Activated naive CD4-positive, alpha-beta T cell (primary cell): ENCODE measurements around the gene CXCL6.

Experiments used
- DNase-seq, 4 experiments: peaks; one replicate each; lab custom pipeline; 2025; lab: John Stamatoyannopoulos, UW

The CXCL6 gene

DNA sequence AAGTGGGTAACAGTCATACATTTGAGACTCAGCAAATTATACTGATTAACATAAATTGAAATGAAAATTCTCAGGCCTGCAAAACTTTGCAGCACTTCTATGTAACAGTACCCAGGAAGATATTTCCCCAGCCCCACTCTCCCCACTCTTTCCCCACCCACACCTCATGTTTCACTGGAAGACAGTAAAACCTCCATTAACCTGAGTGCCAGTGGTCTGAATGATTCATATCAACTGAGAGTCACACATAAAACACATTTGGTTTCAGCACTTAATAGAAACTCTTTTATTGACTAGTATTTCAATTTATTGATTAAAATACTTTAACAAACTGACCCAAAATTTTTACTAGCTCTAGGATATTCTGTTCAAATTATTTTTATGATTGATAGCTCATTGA, 6.9 kb downstream of the CXCL6 start:
- no peak for DNase-seq

GRCh38 chr4:73844345-73844744, 7.9 kb downstream of the CXCL6 start:
- no peak for DNase-seq

DNA sequence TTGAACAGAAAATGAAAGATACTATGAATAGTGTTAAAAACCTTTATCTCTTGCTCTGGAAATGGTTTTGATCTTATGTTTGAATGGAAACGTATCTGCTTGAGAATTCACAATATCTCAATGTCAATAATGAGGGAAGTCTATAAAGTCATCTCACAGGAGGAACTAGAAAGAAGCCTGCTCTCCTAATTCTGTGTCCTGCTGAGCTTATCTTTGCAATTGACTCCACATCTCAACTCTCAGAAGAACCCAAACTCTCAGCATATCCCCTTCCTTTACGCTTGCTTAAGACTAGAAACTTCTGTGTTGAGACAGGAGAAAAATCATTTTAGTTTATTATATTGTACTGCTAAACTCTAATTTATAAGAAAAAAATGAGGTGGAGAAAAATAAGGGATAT, 8.3 kb downstream of the CXCL6 start:
- no peak for DNase-seq

DNA sequence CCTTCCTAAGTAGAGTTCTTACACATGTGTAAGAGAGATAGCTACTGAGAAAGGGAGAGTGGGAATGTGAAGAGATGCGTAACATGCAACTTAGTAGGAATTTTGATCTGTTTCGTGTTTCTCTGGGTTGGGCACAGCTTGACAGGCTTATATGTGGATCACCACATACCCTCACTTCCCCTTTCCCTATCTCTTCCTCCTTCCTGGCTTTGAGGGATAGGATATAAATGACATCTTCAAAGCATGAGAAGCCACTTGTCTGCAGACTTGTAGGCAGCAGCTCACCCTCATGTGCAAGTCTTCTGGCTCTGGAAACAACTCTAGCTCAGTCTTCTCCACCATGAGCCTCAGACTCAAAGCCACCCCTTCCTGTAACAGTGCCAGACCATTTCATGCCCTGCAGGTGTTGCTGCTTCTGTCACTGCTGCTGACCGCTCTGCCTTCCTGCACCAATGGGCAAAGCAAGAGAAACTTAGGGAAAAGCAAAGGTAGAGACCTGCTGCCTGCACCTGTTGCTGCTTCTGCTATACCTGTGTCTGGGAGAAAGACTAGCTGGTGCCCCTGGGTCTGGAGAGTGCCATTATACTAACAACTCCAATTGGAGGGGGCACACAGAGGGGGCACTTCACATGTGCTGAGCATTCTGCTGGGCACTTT, 11.2 kb downstream of the CXCL6 start:
- DNase-seq: no peak

GRCh38 chr4:73848183-73848777, 11.8 kb downstream of the CXCL6 start:
- DNase-seq: no peak

GRCh38 chr4:73850261-73850970, 13.9 kb downstream of the CXCL6 start:
- no peak for DNase-seq

- no peak for DNase-seq
Observed at GRCh38 chr4:73851293-73851692, 14.8 kb downstream of the CXCL6 start.

DNA sequence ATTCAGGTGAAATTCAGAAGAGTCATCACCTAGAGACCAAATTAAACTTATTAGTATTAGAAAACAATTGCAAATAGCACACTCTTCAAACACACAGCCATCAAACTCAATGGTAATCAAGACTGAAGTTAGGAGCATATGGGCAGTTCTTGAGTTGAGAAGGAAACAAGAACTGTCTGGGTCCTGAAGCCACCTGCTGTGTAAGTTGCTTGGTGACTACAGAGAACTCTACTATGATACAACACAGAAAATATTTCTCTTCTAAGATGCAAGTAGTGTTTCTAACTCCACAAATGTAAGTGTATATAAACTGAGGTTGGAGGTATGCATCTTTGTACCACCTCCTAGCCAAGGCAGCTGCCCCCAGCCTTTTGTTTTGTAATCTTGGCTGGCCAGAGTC, 16.3 kb downstream of the CXCL6 start:
- DNase-seq: no peak

GRCh38 chr4:73853246-73853704, 16.8 kb downstream of the CXCL6 start, which contains the start of gene PF4V1:
Gene PF4V1, plus strand, starts transcription at chr4:73853296. Its CDS starts 67 bp downstream, at chr4:73853363.
- no peak for DNase-seq

DNA sequence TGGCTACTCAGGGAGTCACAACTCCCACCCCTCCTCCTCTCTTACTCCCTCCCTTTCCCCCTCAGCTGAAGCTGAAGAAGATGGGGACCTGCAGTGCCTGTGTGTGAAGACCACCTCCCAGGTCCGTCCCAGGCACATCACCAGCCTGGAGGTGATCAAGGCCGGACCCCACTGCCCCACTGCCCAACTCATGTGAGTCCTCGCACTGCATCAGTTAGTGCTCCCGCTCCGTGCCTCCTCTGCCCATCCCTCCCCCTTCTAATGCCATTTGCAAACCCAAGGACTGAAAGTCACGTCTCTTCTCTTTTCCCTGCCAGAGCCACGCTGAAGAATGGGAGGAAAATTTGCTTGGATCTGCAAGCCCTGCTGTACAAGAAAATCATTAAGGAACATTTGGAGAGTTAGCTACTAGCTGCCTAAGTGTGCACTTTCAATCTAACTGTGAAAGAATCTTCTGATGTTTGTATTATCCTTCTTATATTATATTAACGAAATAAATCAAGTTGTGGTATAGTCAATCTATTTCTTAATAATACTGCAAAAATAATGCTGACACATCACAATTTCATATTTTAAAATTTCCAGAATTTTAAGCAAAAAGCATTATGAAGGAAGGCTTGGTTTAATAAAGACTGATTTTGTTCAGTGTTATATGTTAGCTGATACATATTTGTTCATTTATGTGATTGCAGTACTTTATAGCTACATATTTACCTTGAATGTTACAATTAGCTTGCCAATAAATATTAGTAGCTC, 17.4 kb downstream of the CXCL6 start:
- DNase-seq: no peak

GRCh38 chr4:73855406-73855805, 18.9 kb downstream of the CXCL6 start:
- no peak for DNase-seq

GRCh38 chr4:73856518-73856917, 20.0 kb downstream of the CXCL6 start:
- no peak for DNase-seq

GRCh38 chr4:73859614-73860088, 23.2 kb downstream of the CXCL6 start:
- no peak for DNase-seq

GRCh38 chr4:73860181-73860580, 23.7 kb downstream of the CXCL6 start:
- DNase-seq: no peak

DNA sequence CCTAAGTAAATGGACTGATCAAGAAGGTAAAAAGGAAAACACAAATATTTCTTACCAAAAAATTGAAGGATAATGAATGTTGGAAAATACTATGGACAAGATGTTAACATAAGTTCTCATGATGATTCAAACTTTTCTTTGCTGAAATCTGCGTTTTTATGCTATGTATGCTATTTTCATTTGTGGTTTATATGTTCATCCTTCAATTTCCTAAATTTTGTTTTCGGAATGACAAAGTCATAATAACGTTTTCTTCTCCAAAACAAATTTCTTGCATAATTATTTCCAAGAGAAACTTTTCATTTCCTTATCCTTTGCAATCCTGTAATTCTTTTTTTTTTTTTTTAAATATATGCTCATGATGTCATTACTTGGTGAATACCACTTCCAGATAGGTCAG, 24.4 kb downstream of the CXCL6 start:
- no peak for DNase-seq

DNA sequence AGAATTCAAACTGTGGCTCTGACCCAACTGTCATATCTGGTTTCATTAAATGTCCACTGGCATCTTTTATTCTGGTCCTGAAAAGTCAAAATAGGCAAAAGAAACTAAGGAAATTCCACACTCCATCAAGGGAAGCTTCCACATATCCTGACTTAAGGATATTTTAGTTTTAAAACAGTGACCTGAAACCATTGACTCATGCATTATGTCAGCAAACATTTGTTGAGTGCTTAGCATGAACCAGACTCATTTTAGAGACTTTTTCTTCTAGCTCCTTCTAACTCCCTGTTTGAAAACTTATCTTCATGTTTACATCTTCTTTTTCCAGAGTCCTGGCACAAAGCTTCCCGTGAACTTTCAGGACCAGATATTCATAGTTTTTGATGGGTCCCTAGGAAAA, 25.8 kb downstream of the CXCL6 start:
- no peak for DNase-seq

GRCh38 chr4:73864365-73864764, 27.9 kb downstream of the CXCL6 start:
- no peak for DNase-seq

DNA sequence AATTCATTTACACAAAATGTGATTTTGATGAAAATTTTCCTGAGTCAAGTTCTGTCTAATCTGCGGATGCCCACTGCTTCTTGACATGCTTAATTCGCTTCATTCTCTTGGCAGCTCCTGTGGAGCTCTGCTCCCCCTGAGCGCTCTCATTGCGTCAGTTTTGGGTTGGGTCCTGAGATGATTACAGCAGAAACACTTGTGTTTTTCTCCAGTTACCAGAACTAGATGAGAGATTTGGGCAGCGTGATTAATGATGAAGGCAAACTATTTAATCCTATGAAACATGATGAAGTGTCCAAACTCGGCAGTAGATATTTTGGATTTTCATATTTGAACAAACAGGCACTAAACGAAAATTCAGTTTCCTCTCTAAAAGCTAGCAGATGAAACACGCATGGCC, 28.5 kb downstream of the CXCL6 start:
- DNase-seq: no peak

DNA sequence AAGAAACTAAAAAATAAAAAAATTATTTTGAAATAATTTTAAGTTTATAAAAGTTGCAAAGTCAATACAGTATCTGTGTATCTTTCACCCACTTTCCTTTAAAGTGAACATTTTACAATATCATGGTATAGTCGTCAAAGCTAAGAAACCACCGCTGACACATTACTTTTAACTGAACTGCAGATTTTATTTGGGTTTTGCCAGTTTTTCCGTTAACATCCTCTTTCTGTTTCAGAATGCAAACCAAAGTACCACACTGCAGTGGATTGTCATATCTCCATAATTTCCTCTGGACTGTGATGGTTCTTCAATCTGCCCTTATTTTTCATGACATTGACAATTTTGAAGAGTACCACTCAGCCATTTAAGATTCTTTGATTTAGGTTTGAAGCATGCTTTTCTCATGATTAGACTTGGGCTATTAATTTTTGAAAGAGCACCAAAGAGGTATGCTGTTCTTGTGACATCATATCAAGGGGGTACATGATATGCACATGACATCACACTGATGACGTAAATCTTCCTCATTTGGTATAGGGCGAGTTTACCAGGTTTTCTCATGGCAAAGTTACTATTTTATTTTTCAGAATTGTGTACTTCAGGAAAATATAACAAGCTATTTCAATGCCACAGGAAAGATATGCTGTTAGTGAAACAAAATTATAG, 29.1 kb downstream of the CXCL6 start:
- DNase-seq: no peak

- no peak for DNase-seq
Observed at GRCh38 chr4:73866246-73866645, 29.8 kb downstream of the CXCL6 start.

- no peak for DNase-seq
Observed at GRCh38 chr4:73867783-73868182, 31.3 kb downstream of the CXCL6 start.
